Mononuclear cell (primary cell): ENCODE data around the gene UGT1A10. TPM values are rescaled to one million over a fixed set of nuclear protein-coding genes. Genes with fewer than 3 reads are reported as not detected.
"Not testable (repeated sequence)": the region's sequence is repeated elsewhere in the genome, so short reads cannot be mapped to it uniquely, and the experiment has no call there.

Source experiments
- H3K27me3 ChIP-seq: 2 replicates; pipeline ENCODE4 v1.6.0; 2011; ENCODE audit warnings: low read length, control low read depth; ENCODE audit not compliant: insufficient read depth
- H3K4me1 ChIP-seq: 2 replicates; pipeline ENCODE4 v1.5.1; 2011; ENCODE audit warnings: mild to moderate bottlenecking, low read length, control low read depth; ENCODE audit not compliant: insufficient read depth
- H3K4me3 ChIP-seq: 2 replicates; pipeline ENCODE4 v1.5.1; 2011; ENCODE audit warnings: mild to moderate bottlenecking, low read length, moderate library complexity
- H3K9me3 ChIP-seq: 2 replicates; pipeline ENCODE4 v1.5.1; 2011; ENCODE audit warnings: low read depth, mild to moderate bottlenecking, control low read depth, low read length
- total RNA-seq: library from RNA; depleted of rRNA; stranded (reverse); fragments of >200 nt; gene quantifications from one replicate; pipeline ENCODE4 v1.2.3, GENCODE V29; 2012

Gene UGT1A10
- total RNA-seq, 1 donor: not detected

DNA sequence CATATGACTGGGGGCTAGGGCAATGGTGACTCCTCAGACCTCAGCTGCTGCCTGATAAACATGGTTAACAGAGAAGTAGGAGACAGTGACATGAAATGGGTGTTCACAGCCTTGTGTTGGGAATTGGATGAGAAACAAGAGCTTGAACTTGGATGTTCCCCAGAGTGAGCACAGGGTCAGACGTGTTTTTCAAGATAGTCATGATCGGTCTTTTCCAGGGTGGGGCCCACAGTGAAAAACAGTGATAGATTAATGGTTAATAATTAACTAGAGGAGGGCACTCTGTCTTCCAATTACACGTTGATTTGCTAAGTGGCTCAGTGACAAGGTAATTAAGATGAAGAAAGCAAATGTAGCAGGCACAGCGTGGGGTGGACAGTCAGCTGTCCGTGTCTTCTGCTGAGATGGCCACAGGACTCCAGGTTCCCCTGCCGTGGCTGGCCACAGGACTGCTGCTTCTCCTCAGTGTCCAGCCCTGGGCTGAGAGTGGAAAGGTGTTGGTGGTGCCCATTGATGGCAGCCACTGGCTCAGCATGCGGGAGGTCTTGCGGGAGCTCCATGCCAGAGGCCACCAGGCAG lies 92.6 kb downstream of the UGT1A10 start, which contains the start of gene UGT1A3:
Gene UGT1A3 (plus strand): TSS at position 320 of the 579 bp plus-strand sequence. CDS start 85 bp downstream, at position 405.
- Histone ChIP-seq H3K9me3 (no peaks in the 10 kb centered on the region), H3K27me3 (no peaks in the 10 kb centered on the region), H3K4me3 (no peak within 1 kb of the TSS), H3K4me1 (no peaks in the 10 kb centered on the region)

DNA sequence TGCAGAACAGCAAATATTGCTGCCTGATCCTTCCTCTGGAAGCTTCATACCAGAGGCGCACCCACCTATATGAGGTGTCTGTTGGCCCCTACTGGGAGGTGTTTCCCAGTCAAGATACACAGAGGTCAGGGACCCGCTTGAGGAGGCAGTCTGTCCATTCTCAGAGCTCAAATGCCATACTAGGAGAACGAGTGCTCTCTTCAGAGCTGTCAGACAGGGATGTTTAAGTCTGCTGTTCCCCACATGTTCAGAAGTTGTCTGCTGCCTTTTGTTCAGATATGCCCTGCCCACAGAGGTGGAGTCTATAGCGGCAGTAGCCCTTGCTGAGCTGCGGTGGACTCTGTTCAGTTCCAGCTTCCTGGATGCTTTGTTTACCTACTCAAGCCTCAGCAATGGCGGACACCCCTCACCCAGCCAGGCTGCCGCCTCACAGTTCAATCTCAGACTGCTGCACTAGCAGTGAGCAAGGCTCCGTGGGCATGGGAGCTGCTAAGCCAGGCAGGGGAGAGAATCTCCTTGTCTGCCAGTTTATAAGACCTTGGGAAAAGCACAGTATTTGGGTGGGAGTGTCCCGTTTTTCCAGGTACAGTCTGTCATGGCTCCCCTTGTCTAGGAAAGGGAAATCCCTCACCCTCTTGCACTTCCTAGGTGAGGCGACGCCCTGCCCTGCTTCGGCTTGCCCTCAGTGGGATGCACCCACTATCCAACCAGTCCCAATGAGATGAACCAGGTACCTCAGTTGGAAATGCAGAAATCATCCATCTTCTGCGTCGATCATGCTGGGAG lies 100.8 kb downstream of the UGT1A10 start:
- not testable (repeated sequence) for H3K9me3 ChIP-seq, H3K4me1 ChIP-seq, H3K4me3 ChIP-seq, H3K27me3 ChIP-seq

- H3K4me1 ChIP-seq: no peaks in the 10 kb centered on the region
- no peaks in the 10 kb centered on the region for H3K9me3 ChIP-seq
- H3K27me3 ChIP-seq: no peaks in the 10 kb centered on the region
- no peak overlapping the region for H3K4me3 ChIP-seq
Measured at GRCh38 chr2:233740870-233741269, 104.6 kb downstream of the UGT1A10 start.

DNA sequence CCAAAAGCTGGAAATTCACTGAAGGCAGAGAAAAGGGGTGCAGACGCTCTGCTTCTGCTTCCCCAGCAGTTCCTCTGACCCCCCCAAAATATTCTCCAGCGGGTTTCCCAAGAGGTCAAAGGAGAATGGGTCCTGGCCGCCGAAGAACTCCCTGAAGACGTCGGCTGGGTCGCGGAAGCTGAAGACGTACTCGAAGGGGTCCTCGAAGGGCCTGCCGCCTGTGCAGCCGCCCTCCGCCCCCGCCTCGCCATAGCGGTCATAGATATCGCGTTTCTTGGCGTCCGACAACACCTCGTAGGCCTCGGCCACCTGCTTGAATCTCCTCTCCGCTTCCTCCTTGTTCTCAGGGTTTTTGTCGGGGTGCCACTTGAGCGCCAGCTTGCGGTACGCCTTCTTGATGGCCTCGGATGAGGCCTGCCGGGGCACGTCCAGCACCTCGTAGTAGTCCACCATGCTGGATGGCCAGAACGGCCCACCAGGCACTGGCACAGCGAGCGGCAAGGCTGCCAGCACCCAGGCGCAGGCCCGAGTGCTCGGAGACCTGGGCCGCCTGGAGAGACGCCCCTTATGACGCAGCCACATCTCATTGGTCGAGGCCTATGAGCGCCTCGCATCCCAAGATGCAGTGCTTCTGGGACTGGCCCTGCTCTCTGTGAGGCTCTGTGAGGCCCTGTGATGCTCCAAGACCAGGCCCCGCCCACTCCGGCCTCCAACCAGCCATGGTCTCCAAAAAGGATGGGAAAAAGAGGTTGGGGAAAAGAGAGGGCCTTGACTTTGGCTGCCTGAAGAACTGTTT lies 107.4 kb downstream of the UGT1A10 start:
- Histone ChIP-seq H3K4me1 (no peaks in the 10 kb centered on the region), H3K4me3 (no peak overlapping the region), H3K9me3 (no peaks in the 10 kb centered on the region), H3K27me3 (no peaks in the 10 kb centered on the region)

DNA sequence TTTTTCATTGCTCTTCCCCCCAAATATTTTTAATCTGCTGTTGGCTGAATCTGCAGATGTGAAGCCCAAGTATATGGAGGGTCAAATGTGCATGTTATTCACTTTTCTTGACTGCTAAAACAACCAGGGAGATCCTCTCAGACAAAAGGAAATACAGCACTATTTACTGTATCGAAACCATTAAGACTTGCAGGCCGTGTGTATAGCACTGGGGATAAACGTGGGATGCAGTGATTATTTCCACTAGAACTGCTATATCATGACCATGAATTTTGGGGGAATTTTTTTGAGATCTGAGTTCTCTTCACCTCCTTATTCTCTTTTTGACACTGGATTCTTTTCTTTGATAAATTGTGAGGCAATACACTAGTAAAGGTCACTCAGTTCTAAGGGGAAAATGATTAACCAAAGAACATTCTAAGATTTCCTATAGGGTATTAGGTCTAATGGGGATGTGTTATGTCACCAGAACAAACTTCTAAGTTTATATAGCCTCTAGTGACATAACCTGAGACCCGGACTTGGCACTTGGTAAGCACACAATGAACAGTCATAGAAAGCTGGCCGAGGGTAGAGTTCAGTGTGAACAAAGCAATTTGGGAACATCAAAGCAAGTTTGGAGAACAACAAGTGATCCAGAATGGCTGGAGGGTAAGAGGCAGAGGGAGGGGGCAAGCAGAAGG lies 109.0 kb downstream of the UGT1A10 start:
- no peak overlapping the region for H3K4me3 ChIP-seq
- H3K9me3 ChIP-seq: no peaks in the 10 kb centered on the region
- no peaks in the 10 kb centered on the region for H3K4me1 ChIP-seq
- no peaks in the 10 kb centered on the region for H3K27me3 ChIP-seq

GRCh38 chr2:233745838-233746237 lies 109.6 kb downstream of the UGT1A10 start:
- not testable (repeated sequence) for H3K4me3 ChIP-seq, H3K9me3 ChIP-seq, H3K4me1 ChIP-seq, H3K27me3 ChIP-seq

GRCh38 chr2:233746475-233747282 lies 110.4 kb downstream of the UGT1A10 start:
- Histone ChIP-seq H3K4me1 (no peaks in the 10 kb centered on the region), H3K9me3 (no peaks in the 10 kb centered on the region), H3K4me3 (no peak overlapping the region), H3K27me3 (no peaks in the 10 kb centered on the region)

DNA sequence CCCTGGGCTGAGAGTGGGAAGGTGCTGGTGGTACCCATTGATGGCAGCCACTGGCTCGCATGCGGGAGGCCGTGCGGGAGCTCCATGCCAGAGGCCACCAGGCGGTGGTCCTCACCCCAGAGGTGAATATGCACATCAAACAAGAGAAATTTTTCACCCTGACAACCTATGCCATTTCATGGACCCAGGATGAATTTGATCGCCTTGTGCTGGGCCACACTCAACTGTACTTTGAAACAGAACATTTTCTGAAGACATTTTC lies 111.0 kb downstream of the UGT1A10 start:
- Histone ChIP-seq H3K4me1 (no peaks in the 10 kb centered on the region), H3K27me3 (no peaks in the 10 kb centered on the region), H3K9me3 (no peaks in the 10 kb centered on the region), H3K4me3 (no peak overlapping the region)

DNA sequence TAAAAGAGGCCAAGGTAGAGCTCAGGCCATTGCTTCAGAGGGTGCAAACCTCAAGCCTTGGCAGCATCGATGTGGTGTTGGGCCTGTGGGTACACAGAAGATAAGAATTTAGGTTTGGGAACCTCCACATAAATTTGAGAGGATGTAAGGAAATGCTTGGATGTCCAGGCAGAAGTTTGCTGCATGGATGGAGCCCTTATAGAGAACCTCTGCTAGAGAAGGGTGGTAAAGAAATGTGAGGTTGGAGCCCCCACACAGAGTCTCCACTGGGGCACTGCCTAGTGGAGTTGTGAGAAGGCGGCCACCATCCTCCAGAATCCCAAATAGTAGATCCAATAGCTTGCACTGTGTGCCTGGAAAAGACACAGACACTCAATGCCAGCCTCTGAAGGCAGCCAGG lies 114.4 kb downstream of the UGT1A10 start:
- H3K4me3 ChIP-seq, H3K4me1 ChIP-seq, H3K27me3 ChIP-seq, H3K9me3 ChIP-seq: not testable (repeated sequence)

DNA sequence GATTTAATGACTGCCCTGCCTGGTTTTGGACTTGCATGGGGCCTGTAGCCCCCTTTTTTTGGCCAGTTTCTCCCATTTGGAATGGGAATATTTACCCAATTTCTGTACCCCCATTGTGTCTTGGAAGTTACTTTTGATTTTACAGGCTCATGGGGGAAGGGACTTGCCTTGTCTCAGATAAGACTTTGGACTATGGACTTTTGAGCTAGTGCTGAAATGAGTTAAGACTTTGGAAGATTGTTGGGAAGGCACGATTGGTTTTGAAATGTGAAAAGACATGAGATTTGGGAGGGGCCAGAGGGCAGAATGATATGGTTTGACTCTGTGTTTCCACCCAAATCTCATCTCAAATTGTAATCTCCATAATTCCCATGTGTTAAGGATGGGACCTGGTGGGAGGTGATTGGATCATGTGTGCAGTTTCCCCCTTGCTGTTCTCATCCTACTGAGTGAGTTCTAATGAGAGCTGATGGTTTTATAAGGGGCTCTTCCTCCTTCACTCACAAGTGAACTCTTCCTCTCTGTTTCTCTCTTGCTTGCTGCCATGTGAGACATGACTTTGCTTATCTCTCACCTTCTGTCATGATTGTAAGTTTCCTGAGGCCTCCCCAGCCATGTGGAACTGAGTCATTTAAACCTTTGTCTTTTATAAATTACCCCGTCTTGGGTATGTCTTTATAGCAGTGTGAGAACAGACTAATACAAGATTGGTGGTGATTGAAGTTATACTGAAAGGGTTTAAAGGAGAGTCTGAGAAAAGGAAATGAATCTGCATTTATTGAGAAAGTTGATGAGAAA lies 115.2 kb downstream of the UGT1A10 start:
- H3K4me1 ChIP-seq, H3K27me3 ChIP-seq, H3K4me3 ChIP-seq, H3K9me3 ChIP-seq: not testable (repeated sequence)

- no peaks in the 10 kb centered on the region for H3K9me3 ChIP-seq
- no peak overlapping the region for H3K4me3 ChIP-seq
- H3K27me3 ChIP-seq: no peaks in the 10 kb centered on the region
- no peaks in the 10 kb centered on the region for H3K4me1 ChIP-seq
Measured at GRCh38 chr2:233754872-233755611, 118.8 kb downstream of the UGT1A10 start.

- Histone ChIP-seq H3K4me1 (no peaks in the 10 kb centered on the region), H3K4me3 (no peak overlapping the region), H3K9me3 (no peaks in the 10 kb centered on the region), H3K27me3 (no peaks in the 10 kb centered on the region)
Measured at GRCh38 chr2:233756429-233757081, 120.3 kb downstream of the UGT1A10 start.

DNA sequence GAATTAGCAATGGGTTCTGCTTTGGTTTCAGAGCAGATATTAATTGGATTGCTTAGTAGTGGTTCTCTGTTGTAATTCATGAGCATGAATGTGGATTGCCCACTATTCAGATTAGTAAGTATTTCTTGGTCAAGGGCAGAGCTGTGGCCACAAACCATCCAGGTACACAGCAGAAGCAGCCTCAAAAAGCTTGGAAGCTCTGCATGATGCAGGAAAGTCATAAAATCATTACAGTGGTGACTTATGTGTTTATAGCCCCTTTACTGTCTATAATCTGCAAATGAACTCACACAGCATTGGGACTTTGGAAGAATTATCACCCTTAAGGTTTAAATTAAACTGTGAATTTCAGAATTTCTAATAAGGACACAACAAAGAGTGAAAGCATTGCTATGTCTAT lies 121.9 kb downstream of the UGT1A10 start:
- no peaks in the 10 kb centered on the region for H3K27me3 ChIP-seq
- no peaks in the 10 kb centered on the region for H3K4me1 ChIP-seq
- H3K9me3 ChIP-seq: no peaks in the 10 kb centered on the region
- H3K4me3 ChIP-seq: no peak overlapping the region
